ENCODE measurements around the gene IKZF5.

The IKZF5 gene

DNA sequence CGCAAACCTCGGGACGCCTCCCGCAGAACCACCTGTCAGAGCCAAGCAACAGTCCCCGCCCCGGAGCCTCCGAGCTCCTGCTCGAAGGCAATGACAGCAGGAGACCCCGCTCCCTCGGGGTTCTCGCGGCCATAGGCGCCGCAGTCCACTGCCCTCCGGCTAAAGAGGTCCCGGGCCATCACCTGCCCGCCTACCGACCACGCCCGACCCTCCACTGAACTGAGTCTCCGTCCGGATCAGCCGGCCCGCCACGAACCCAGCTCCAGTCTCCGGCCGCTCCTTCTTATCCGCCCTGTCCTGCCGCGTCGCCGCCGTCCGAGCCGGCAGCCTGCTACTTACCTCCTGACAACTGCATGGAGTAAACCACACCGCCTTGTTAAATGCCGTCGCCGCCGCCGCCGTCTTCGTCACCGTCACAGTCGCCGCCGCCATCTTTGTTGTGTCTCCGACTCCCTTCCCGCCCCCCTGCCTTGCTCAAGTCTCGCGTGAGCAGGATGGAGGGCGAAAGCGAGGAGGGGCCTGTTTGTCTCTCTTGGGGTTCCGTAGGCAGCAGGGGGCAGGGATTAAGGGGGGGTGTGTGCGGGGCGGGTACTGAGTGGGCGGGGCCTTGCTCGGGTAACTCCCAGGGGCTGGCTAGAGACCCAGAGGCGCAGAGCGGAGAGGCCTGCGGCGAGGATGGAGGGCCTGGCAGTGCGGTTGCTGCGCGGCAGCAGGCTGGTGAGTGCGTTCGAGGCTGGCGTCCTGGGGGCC is at the start of gene IKZF5, which contains the start of gene ACADSB:
Gene IKZF5, minus strand, starts transcription at position 441 of the 750 bp plus-strand sequence. CDS start 10,170 bp downstream, outside the sequence.
Gene ACADSB, plus strand, starts transcription at position 652 of the 750 bp plus-strand sequence. Its CDS starts 24 bp downstream, at position 676.
- peak; percentile 97 for DNase-seq (ENCODE audit: low spot score)

DNA sequence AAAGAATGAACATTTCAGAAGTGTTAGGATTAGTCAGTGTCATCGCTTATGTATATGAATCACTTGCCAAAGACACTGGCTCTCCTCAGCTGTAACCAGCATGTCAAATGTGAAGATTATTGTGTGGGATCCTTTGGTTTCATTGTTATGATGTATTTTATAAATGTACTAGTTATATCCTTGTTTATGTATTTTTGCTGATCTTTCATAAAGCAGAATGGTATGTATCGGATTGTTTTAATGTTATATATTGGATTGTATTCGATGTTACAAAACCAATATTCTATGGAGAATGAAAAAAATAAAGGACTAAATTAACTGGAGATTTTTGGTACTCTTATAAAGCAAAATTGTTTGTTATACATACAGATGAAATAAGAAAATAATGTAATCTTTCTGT is 49.4 kb upstream of the IKZF5 start:
- DNase-seq (ENCODE audit: low spot score), result no peak

DNA sequence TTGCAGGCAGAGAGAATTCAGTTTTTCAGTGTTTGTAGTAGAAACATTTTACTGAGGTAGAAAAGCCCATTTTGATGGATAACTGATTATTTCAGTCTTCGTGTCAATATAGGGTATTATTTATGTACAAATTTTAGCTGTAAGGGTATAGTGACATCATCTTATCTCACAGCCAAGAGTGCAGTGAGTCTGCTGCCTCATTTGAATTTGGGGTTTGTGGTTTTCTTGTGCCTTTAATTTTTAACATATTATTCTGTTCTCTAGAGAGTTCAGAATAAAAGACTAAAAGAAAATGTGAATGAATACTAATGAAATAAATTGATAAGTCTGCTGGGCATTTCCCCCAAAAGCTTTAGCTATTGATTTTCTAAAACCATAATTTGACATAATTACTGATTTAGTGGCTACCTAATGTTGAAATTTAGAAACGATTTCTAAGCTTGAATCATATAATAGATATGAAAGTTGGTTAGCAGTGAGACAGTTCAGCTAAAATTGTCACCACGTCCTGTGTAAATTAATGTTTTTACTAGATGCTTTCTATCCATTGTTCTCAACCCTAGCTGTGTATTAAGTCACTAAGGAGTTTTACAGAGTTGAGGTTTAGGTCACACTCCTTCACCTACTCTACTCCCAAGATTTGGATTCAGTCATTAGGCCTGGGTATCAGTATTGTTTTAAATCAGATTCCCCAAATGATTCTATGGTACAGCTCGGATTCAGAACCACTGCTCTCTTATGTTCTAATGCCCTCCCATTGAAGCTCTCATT is 37.6 kb upstream of the IKZF5 start:
- DNase-seq (ENCODE audit: low spot score), result no peak

- DNase-seq (ENCODE audit: low spot score), result no peak
These were observed 35.8 kb upstream of the IKZF5 start for GRCh38 chr10:123044391-123044790.

DNA sequence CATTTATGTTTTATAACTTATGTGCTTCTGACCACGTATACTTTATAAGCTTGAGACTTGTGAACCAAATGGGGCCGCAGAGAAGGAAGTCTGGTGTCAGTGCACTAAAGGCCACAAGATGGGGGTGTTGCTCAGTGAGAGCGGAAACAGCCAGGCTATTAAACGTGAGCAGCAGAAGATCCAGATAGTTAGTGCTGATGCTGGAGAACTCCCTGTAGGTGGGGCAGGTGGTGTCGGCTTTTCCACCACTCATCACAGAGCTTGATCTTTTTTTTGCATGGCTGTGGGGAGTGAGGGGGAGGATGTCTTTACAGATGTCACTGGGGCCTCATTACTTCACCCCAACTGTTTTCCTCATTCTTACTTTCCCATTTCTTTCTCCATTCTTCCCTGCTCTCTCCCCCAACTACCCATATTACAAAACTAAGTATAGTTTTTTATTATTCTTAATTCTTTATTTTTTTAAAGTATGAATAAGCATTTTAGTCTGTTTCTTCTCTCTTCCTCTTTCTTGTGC is 34.9 kb upstream of the IKZF5 start:
- no peak for DNase-seq (ENCODE audit: low spot score)

GRCh38 chr10:123042708-123043408 is 34.3 kb upstream of the IKZF5 start:
- no peak for DNase-seq (ENCODE audit: low spot score)

DNA sequence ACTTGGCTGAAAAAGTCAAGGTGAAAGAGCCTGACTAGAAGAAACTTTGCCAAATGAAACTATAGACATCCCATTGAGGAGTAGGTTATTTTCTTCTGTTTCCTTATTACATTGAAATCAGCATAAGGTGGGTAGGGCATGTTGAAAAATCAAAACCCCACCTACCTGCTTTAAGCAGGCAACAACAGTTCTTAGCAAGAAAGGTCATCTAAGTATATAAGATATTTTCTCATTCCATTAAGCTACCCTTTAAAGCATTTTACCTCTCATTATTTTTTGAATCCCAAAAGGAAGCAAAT is 31.0 kb upstream of the IKZF5 start:
- no peak for DNase-seq (ENCODE audit: low spot score)

- DNase-seq (ENCODE audit: low spot score), result no peak
These were observed 30.4 kb upstream of the IKZF5 start for GRCh38 chr10:123038782-123039631.

DNA sequence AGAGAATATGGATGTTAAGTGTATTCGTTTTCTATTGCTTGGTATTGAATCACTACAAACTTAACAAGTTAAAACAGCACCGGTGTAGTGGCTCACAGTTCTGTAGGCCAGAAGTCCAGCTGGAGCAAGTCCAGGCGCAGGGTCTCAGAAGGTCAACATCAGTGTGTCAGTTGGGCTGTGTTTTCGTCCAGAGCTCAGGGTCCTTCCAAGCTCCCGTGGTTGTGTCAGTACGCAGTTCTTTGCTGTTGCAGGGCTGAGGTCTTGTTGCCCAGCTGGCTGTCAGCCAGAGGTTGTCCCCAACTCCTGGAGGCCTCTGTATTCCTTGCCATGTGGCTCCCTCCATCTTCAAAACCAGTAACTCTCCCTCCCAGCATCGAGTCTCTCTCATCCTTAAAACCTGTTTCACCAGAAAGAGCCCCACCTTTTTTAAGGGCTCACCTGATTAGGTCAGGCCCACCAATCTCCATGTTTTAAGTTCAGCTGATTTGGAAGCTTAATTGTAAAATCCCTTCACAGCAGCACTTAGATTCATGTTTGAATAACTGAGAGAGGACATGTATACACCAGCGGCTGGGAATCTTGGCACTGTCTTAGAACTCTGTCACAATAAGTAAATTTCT is 27.0 kb upstream of the IKZF5 start:
- no peak for DNase-seq (ENCODE audit: low spot score)

DNA sequence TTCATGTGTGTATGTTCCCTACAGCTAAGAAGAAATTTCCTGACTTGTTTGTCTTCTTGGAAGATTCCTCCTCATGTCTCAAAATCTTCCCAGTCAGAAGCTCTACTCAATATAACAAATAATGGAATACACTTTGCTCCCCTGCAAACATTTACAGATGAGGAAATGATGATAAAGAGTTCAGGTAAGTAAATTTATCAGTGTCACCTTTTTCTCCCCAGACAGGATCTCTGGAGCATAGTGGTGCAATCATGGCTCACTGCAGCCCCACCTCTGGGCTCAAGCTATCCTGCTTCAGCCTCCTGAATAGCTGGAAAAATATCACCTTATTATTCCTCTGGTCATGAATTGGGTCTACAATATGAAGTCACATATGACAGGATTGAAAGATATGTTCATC is 25.7 kb upstream of the IKZF5 start:
- no peak for DNase-seq (ENCODE audit: low spot score)

DNA sequence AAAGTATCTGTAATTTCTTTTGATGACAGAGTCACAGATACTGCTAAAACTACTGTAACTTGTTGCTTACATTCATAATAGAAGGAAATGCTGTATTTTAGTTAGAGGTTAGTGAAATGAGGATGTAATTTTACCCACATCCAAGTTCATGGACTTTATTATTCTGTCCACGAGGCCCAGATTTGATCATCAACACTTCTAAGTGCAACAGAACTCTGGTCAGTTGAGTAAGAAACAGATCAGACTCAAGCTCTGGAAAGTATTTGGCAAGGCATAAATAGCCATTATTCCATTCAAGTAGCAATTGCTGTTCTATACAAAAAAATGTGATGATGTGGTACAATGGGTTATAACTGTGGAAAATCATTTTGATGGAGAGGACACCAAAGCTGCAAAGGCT is 22.5 kb upstream of the IKZF5 start:
- no peak for DNase-seq (ENCODE audit: low spot score)

GRCh38 chr10:123027861-123028260 is 19.3 kb upstream of the IKZF5 start:
- no peak for DNase-seq (ENCODE audit: low spot score)

DNA sequence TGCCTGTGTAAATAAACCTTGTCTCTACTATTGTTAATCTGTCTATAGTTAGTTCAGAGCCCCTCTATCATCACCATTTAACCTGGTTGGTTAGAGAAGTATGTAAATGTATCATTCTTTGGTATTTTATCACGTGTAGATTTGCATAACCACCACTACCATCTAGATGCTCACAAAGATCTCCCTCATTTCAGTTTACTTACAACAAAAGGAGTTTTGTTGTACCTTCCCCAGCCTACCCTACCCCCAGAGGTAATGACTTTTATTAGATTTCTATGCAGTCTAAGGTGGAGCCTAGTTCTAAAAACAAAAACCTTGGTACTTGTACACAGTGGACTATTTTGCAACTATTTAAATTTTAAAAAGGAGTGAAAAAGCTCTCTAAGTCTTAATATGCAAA is 17.7 kb upstream of the IKZF5 start:
- no peak for DNase-seq (ENCODE audit: low spot score)

DNA sequence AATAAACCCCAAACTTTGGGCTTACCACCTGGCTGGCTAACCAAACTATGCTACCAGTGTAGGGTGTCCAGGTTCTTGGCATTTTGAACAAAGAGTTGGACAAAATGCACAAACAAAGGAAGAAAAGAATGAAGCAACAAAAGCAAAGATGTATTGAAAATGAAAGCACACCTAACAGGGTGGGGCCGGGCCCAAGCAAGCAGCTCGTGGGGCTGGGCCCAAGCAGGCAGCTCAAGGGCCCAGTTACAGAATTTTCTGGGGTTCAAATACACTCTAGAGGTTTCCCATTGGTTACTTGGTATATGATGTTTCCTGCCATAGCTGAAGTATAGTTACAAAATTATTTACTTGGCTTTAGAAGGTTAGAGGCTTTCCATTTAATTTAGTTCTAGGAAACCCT is 15.9 kb upstream of the IKZF5 start:
- DNase-seq (ENCODE audit: low spot score), result no peak

- DNase-seq (ENCODE audit: low spot score), result no peak
These were observed 12.9 kb upstream of the IKZF5 start for GRCh38 chr10:123021517-123021916.

DNA sequence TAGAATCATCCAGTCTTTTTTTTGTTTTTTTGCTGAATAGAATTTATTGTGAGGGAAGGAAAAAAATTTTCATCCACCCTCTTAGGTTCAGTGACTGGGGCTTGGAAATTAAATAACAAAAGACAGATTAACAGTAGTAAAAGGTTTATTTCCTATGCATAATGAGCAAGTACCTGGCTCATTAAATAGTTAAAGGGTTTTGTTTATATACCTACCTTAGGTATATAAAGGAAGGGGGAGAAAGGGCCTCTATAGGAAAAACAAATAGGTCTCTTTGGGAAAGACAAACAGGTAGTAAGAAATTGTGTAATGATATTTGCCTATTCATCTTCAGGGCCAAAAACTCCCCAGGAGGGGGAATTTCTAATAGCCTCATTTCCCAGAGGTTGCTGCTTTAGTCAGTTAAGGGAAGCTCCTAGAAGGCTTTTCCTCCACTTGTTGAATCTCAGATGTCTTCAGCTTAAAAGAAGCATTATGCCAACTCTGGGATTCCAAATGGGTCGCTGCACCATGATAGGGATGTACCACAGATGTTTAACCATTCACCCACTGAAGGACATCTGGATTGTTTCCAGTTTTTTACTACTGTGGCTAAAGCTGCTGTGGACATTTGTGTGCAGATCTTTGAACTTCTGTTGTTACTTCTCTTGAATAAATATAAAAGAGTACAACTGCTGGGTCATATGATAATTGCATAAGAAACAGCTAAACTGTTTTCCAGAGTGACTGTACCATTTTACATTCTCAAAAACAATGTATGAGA is 11.5 kb upstream of the IKZF5 start:
- DNase-seq (ENCODE audit: low spot score), result no peak

DNA sequence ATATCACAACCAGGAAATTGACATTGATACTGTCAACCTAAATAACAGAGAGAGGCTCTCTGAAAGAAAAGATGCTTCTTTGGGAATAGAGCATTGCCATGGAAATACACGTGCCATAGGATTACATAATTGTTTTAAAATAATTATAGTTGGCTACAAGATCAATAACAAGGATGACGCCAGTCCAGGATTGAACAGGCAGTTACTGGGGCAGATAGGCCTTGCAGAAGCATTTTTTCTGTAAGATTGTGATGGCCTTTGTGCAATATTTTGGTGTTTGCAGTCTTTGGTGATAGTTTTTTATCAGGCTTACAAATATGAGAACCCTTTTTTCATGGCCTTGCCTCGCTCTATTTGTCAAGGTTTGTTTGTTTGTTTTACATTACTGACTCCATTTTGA is 10.7 kb upstream of the IKZF5 start:
- DNase-seq (ENCODE audit: low spot score), result no peak

DNA sequence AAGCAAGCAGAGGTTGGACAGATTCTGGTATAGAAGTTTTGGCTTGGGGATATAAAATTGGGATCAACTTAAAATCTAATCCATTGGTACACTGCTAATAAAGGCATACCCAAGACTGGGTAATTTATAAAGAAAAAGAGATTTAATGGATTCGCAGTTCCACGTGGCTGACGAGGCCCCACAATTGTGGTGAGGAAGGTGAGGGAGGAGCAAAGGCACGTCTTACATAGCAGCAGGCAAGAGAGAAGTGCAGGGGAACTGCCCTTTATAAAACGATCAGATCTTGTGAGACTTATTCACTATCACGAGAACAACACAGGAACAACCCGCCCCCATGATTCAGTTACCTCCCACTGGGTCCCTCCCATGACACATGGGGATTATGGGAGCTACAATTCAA is 9.9 kb upstream of the IKZF5 start:
- no peak for DNase-seq (ENCODE audit: low spot score)

DNA sequence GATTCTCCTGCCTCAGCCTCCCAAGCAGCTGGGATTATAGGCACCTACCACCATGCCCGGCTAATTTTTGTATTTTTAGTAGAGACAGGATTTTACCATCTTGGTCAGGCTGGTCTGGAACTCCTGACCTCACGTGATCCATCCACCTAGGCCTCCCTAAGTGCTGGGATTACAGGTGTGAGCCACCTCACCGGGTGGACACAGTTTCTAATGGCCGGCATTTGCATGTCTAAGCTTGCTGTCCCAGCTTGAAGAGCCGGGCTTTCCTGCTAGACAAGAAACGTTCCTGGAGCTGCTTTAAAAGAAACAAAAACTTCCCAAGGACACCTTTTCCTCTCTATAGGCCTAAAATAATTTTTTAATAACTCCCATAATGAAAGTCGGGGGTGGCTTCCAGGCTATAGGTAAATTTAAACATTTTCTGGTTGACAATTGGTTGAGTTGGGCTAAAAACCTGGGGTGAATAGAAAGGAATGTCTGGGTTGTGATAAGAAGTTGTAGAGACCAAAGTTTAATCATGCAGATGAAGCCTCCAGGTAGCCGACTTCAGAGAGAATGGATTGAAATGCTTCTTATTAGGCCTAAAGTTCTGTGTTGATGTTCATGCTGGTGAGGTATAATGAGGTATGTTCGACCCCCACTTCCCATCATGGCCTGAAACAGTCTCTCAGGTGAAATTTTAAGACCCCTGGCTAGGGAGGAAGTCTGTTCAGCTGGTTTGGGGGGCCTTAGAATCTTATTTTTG is 9.0 kb upstream of the IKZF5 start:
- no peak for DNase-seq (ENCODE audit: low spot score)

DNA sequence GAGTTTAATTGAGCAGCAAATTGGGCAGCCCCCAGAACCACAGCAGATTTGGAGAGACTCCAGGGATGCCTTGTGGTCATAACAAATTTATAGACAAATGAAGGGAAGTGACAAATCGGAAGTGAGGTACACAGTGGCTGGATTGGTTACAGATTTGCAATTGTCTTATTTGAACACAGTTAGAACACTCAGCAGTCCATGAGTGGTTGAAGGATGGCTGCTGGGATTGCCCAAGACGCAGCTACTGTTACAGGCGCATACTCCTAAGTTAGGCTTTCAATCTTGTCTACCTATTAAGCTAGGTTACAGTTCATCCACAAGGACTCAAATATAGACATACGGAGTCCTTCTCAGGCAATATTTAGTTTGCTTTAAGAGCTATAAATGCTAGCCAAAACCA is 7.6 kb upstream of the IKZF5 start:
- DNase-seq (ENCODE audit: low spot score), result no peak

Data from left forelimb (tissue), 1 donor.